ENCODE data around the gene GOLGA7B.

The GOLGA7B gene

GRCh38 chr10:97896756-97897358 is 47.2 kb downstream of the GOLGA7B start:
- DNase-seq, result no peak

GRCh38 chr10:97898429-97898828 is 48.8 kb downstream of the GOLGA7B start:
- DNase-seq, result no peak

- DNase-seq, result no peak
Observed at GRCh38 chr10:97901381-97901780, 51.7 kb downstream of the GOLGA7B start.

- DNase-seq, result no peak
Observed at GRCh38 chr10:97903128-97904017, 53.7 kb downstream of the GOLGA7B start.

- DNase-seq, result no peak
Observed at GRCh38 chr10:97904018-97904381, 54.4 kb downstream of the GOLGA7B start.

- DNase-seq, result no peak
Observed at GRCh38 chr10:97904576-97904975, 54.9 kb downstream of the GOLGA7B start.

GRCh38 chr10:97905276-97905675 is 55.6 kb downstream of the GOLGA7B start:
- DNase-seq, result no peak

- no peak for DNase-seq
Observed at GRCh38 chr10:97907211-97907610, 57.6 kb downstream of the GOLGA7B start.

- DNase-seq, result no peak
Observed at GRCh38 chr10:97907830-97908229, 58.2 kb downstream of the GOLGA7B start.

GRCh38 chr10:97910661-97911060 is 61.0 kb downstream of the GOLGA7B start:
- no peak for DNase-seq

- DNase-seq, result no peak
Observed at GRCh38 chr10:97911217-97911616, 61.6 kb downstream of the GOLGA7B start.

GRCh38 chr10:97913193-97913592 is 63.5 kb downstream of the GOLGA7B start:
- DNase-seq, result no peak

- no peak for DNase-seq
Observed at GRCh38 chr10:97913614-97914013, 64.0 kb downstream of the GOLGA7B start.

- no peak for DNase-seq
Observed at GRCh38 chr10:97914171-97914836, 64.7 kb downstream of the GOLGA7B start.

GRCh38 chr10:97914837-97915211 is 65.2 kb downstream of the GOLGA7B start:
- peak; percentile 67 to 68 for DNase-seq

- no peak for DNase-seq
Observed at GRCh38 chr10:97915346-97916131, 65.9 kb downstream of the GOLGA7B start.

GRCh38 chr10:97916586-97916985 is 66.9 kb downstream of the GOLGA7B start:
- no peak for DNase-seq

GRCh38 chr10:97919012-97919411 is 69.4 kb downstream of the GOLGA7B start:
- DNase-seq, result no peak

GRCh38 chr10:97920865-97921264 is 71.2 kb downstream of the GOLGA7B start:
- DNase-seq, result no peak

Measured in activated CD4-positive, alpha-beta T cell treated with anti-CD3 and anti-CD28 coated beads, Interleukin-2, amount 50 U/mL, for 4 hours (primary cell).